GM19468 (cell line): ENCODE data around the gene DHRS9.
A peak's percentile ranks its signal among the peaks of the same experiment; 100 is the strongest.

ENCODE experiments used
- ATAC-seq: cut with Tn5 transposase; IDR thresholded peaks from one replicate; pipeline ENCODE4 v1.9.1; 2021; ENCODE audit warnings: mild to moderate bottlenecking, moderate library complexity, moderate number of reproducible peaks; ENCODE audit not compliant: unreplicated experiment; ENCODE audit errors: extremely low read depth

Gene DHRS9

GRCh38 chr2:169091761-169092519, 22.6 kb downstream of the DHRS9 start:
- no peak for ATAC-seq

- ATAC-seq, result no peak
Observed at GRCh38 chr2:169093535-169093934, 24.2 kb downstream of the DHRS9 start.

- no peak for ATAC-seq
Observed at GRCh38 chr2:169094676-169095075, 25.3 kb downstream of the DHRS9 start.

GRCh38 chr2:169095621-169096105, 26.3 kb downstream of the DHRS9 start:
- ATAC-seq, result no peak

GRCh38 chr2:169104848-169105247, 35.5 kb downstream of the DHRS9 start:
- no peak for ATAC-seq

GRCh38 chr2:169105476-169105875, 36.1 kb downstream of the DHRS9 start:
- no peak for ATAC-seq

GRCh38 chr2:169106134-169106533, 36.8 kb downstream of the DHRS9 start:
- ATAC-seq, result no peak

- no peak for ATAC-seq
Observed at GRCh38 chr2:169106563-169107545, 37.5 kb downstream of the DHRS9 start.

- peak; percentile 51 for ATAC-seq
Observed at GRCh38 chr2:169107645-169108044, 38.3 kb downstream of the DHRS9 start.

GRCh38 chr2:169108099-169108884, 38.9 kb downstream of the DHRS9 start:
- ATAC-seq, result no peak

- peak; percentile 37 for ATAC-seq
Observed at GRCh38 chr2:169109502-169110409, 40.4 kb downstream of the DHRS9 start.

GRCh38 chr2:169110419-169110818, 41.1 kb downstream of the DHRS9 start:
- ATAC-seq, result no peak

- ATAC-seq, result no peak
Observed at GRCh38 chr2:169110916-169111315, 41.6 kb downstream of the DHRS9 start.

GRCh38 chr2:169112841-169113240, 43.5 kb downstream of the DHRS9 start:
- no peak for ATAC-seq

GRCh38 chr2:169114056-169114455, 44.7 kb downstream of the DHRS9 start:
- no peak for ATAC-seq

GRCh38 chr2:169116327-169116726, 47.0 kb downstream of the DHRS9 start:
- ATAC-seq, result no peak

GRCh38 chr2:169116993-169117392, 47.6 kb downstream of the DHRS9 start:
- ATAC-seq, result no peak

GRCh38 chr2:169118060-169118459, 48.7 kb downstream of the DHRS9 start:
- no peak for ATAC-seq

- no peak for ATAC-seq
Observed at GRCh38 chr2:169119123-169119760, 49.9 kb downstream of the DHRS9 start.
